GM23248 (cell line): ENCODE measurements around the gene IPO4.

ENCODE experiments used
- EZH2 ChIP-seq: fragments of 200-600 bp; sonication (generic); IDR thresholded peaks from 2 replicates; pipeline ENCODE4 v1.6.1; 2018; ENCODE audit warnings: antibody characterized with exemption, mild to moderate bottlenecking; ENCODE audit not compliant: insufficient read depth, poor library complexity, severe bottlenecking
- EZH2phosphoT487 ChIP-seq: fragments of 200-600 bp; sonication (generic); IDR thresholded peaks from 2 replicates; pipeline ENCODE4 v1.6.1; 2018; ENCODE audit warnings: antibody characterized with exemption, moderate library complexity, mild to moderate bottlenecking, low read depth; ENCODE audit not compliant: insufficient read depth

DNA sequence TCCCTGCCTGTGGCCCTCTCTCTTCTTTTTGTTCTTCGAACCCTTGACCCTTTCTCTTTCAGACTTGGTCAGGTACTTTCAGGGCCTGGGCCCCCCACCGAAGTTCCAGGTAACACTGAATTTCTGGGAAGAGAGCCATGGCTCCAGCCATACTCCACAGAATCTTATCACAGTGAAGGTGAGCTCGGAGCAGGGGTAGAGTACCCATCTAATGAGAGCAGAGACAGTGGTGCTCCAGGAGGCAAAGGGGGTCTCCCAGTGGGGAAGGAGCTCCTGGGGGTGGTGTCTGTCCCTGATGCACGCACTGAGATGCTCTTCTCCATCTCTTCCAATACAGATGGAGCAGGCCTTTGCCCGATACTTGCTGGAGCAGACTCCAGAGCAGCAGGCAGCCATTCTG lies 22.8 kb downstream of the IPO4 start:
- TF ChIP-seq EZH2 (no peak), EZH2phosphoT487 (no peak)
